Fibroblast of peridontal ligament (primary cell): ENCODE results near the gene MTR.
A peak's percentile ranks its signal among the peaks of the same experiment; 100 is the strongest.

Source experiments
- DNase-seq: peaks from one replicate; pipeline ENCODE4 v3.0.0-alpha.2; 2010; ENCODE audit errors: extremely low read depth

The MTR gene

GRCh38 chr1:236795035-236795756 lies at the start of gene MTR:
MTR (plus strand) TSS chr1:236795292; CDS start chr1:236795704, 412 bp downstream.
- DNase-seq: peak; percentile 98

- no peak for DNase-seq
These were observed 48.3 kb upstream of the MTR start for GRCh38 chr1:236746785-236747184.

GRCh38 chr1:236747311-236747985 lies 47.6 kb upstream of the MTR start:
- no peak for DNase-seq

- DNase-seq: no peak
These were observed 46.7 kb upstream of the MTR start for GRCh38 chr1:236748268-236748870.

- DNase-seq: no peak
These were observed 44.2 kb upstream of the MTR start for GRCh38 chr1:236750928-236751327.

- no peak for DNase-seq
These were observed 43.7 kb upstream of the MTR start for GRCh38 chr1:236751385-236751784.

- DNase-seq: no peak
These were observed 43.2 kb upstream of the MTR start for GRCh38 chr1:236751935-236752334.

- DNase-seq: peak; percentile 8
These were observed 41.6 kb upstream of the MTR start for GRCh38 chr1:236753516-236753915.

GRCh38 chr1:236753964-236754363 lies 41.1 kb upstream of the MTR start:
- DNase-seq: no peak

- no peak for DNase-seq
These were observed 40.4 kb upstream of the MTR start for GRCh38 chr1:236754525-236755210.

- DNase-seq: no peak
These were observed 37.5 kb upstream of the MTR start for GRCh38 chr1:236757640-236758039.

- DNase-seq: peak; percentile 68
These were observed 35.7 kb upstream of the MTR start for GRCh38 chr1:236759252-236759859.

GRCh38 chr1:236760480-236760879 lies 34.6 kb upstream of the MTR start:
- DNase-seq: no peak

GRCh38 chr1:236760986-236761385 lies 34.1 kb upstream of the MTR start:
- no peak for DNase-seq

- DNase-seq: no peak
These were observed 33.5 kb upstream of the MTR start for GRCh38 chr1:236761397-236762132.

GRCh38 chr1:236762410-236762809 lies 32.7 kb upstream of the MTR start:
- DNase-seq: no peak

GRCh38 chr1:236765831-236766230 lies 29.3 kb upstream of the MTR start:
- no peak for DNase-seq

GRCh38 chr1:236766506-236766905 lies 28.6 kb upstream of the MTR start:
- DNase-seq: no peak

GRCh38 chr1:236767276-236767675 lies 27.8 kb upstream of the MTR start:
- DNase-seq: no peak

GRCh38 chr1:236768601-236769000 lies 26.5 kb upstream of the MTR start:
- no peak for DNase-seq

GRCh38 chr1:236773919-236774318 lies 21.2 kb upstream of the MTR start:
- DNase-seq: no peak
